K562 (cell line): Measurements from ENCODE around the gene TPO. TPM values are rescaled to one million over a fixed set of nuclear protein-coding genes. Genes with fewer than 3 reads are reported as not detected.
A peak's percentile ranks its signal among the peaks of the same experiment; 100 is the strongest.

Source experiments
- ATAC-seq: fragments of 200-7000 bp; cut with Tn5 transposase; 3 replicates; pipeline ENCODE4 v1.9.1; 2020; ENCODE audit warnings: moderate library complexity
- BruUV-seq: library from RNA; stranded (reverse); fragments of 400-500 nt; replicated peaks from 2 replicates; lab custom pipeline; 2021; lab: Mats Ljungman, UMichigan
- CTCF ChIA-PET: fragments of 300-600 bp; formaldehyde crosslinking; extraction: SDS; loops from one replicate; lab custom pipeline; 2021; ENCODE audit warnings: low intra/inter-chr PET ratio; lab: Yijun Ruan, JAX
- POLR2A ChIA-PET: fragments of 300-600, 350-650 bp; sonication (Branson Sonifier 250); formaldehyde crosslinking; extraction: SDS; loops from one replicate; lab custom pipeline; 2021; ENCODE audit warnings: antibody characterized with exemption, inconsistent platforms; lab: Yijun Ruan, JAX
- DNase-seq, 4 experiments: peaks; one replicate each; pipeline versions ENCODE4 v3.0.0 to v3.0.0-alpha.2; 2011 to 2018; ENCODE audit warnings: low spot score in 3 of 4, mixed read lengths in 3 of 4; ENCODE audit errors: extremely low read depth in 1 of 4
- FAIRE-seq: peaks from 2 replicates; lab custom pipeline; 2011; peaks lifted over from hg19 to GRCh38; lab: Jason Lieb, UNC
- H2AFZ ChIP-seq: 2 replicates; pipeline ENCODE4 v1.6.0; 2011; ENCODE audit warnings: low read depth, low read length, control low read depth, inconsistent platforms
- H3K27ac ChIP-seq: fragments of 200-600 bp; 3 replicates; pipeline ENCODE4 v1.8.0; 2011; ENCODE audit warnings: low read depth, mild to moderate bottlenecking, control low read depth, inconsistent platforms, low read length, moderate library complexity, mixed read lengths; ENCODE audit errors: extremely low read depth
- H3K27me3 ChIP-seq, 2 experiments: fragments of 300-600 bp in 1 of 2; 2 replicates in 1 of 2; 3 replicates in 1 of 2; pipeline versions ENCODE4 v1.6.0 to v1.8.0; 2011; ENCODE audit warnings: inconsistent platforms in 2 of 2, low read length in 2 of 2, mild to moderate bottlenecking in 1 of 2, mixed read lengths in 1 of 2, moderate library complexity in 1 of 2; ENCODE audit not compliant: control insufficient read depth in 2 of 2, insufficient read depth in 2 of 2
- H3K36me3 ChIP-seq: fragments of 300-600 bp; 3 replicates; pipeline ENCODE4 v1.8.0; 2011; ENCODE audit warnings: mild to moderate bottlenecking, low read length, inconsistent platforms; ENCODE audit not compliant: control insufficient read depth, insufficient read depth
- H3K4me1 ChIP-seq, 2 experiments: fragments of 200-600 bp in 1 of 2; replicated peaks in 1 of 2; 2 replicates in 1 of 2; 3 replicates in 1 of 2; pipeline versions ENCODE4 v1.5.1 to v1.8.0; 2011; ENCODE audit warnings: inconsistent platforms in 2 of 2, low read length in 2 of 2, mild to moderate bottlenecking in 1 of 2, mixed read lengths in 1 of 2, moderate library complexity in 1 of 2; ENCODE audit not compliant: control insufficient read depth in 2 of 2, insufficient read depth in 2 of 2
- H3K4me2 ChIP-seq: 2 replicates; pipeline ENCODE4 v1.6.1; 2011; ENCODE audit warnings: low read length, control low read depth, inconsistent platforms, mixed read lengths; ENCODE audit not compliant: insufficient read depth
- H3K4me3 ChIP-seq: fragments of 200-600 bp; sonication (generic), shearing (Covaris generic); 2 replicates; pipeline ENCODE4 v1.5.1; 2016; ENCODE audit warnings: control low read depth, inconsistent platforms
- H3K79me2 ChIP-seq: fragments of 200-600 bp; 3 replicates; pipeline ENCODE4 v1.8.0; 2011; ENCODE audit warnings: low read length, inconsistent platforms; ENCODE audit not compliant: control insufficient read depth, insufficient read depth
- H3K9ac ChIP-seq, 2 experiments: 2 replicates each; pipeline versions ENCODE4 v1.6.0 to v1.6.1; 2011; ENCODE audit warnings: low read depth in 2 of 2, low read length in 2 of 2, control low read depth in 1 of 2, inconsistent platforms in 1 of 2, mild to moderate bottlenecking in 1 of 2, mixed read lengths in 1 of 2; ENCODE audit not compliant: insufficient read depth in 1 of 2
- H3K9me1 ChIP-seq: one replicate; pipeline ENCODE4 v1.6.0; 2011; ENCODE audit warnings: inconsistent platforms, mild to moderate bottlenecking, low read length, moderate library complexity; ENCODE audit not compliant: control insufficient read depth, insufficient read depth
- H3K9me3 ChIP-seq: replicated peaks from 2 replicates; pipeline ENCODE4 v1.5.1; 2011; ENCODE audit warnings: low read depth, low read length, inconsistent platforms; ENCODE audit not compliant: control insufficient read depth, insufficient read depth
- H4K20me1 ChIP-seq: replicated peaks from 2 replicates; pipeline ENCODE4 v1.6.1; 2011; ENCODE audit warnings: low read length, inconsistent platforms, mixed read lengths; ENCODE audit not compliant: control insufficient read depth, insufficient read depth
- FOXA3 ChIP-seq, 2 experiments: fragments of 450-650 bp in 1 of 2; sonication (generic) in 1 of 2; formaldehyde crosslinking; IDR thresholded peaks in 1 of 2; conservative IDR thresholded peaks in 1 of 2; 2 replicates each; pipeline versions ENCODE4 v1.4.0 to v1.8.0; 2020 to 2022; ENCODE audit warnings: mild to moderate bottlenecking in 2 of 2, missing genetic modification reagents in 1 of 2
- KLF16 ChIP-seq: IDR thresholded peaks from 2 replicates; pipeline ENCODE4 v1.6.1; 2016; ENCODE audit warnings: antibody characterized with exemption
- MAFF ChIP-seq: IDR thresholded peaks from 2 replicates; pipeline ENCODE4 v1.6.1; 2012; ENCODE audit warnings: low read length, improper control_type of control experiment
- MAFG ChIP-seq: fragments of 450-650 bp; conservative IDR thresholded peaks from 2 replicates; pipeline ENCODE4 v1.6.1; 2016; ENCODE audit warnings: missing genetic modification characterization, missing compliant biosample characterization
- NCOA2 ChIP-seq, 2 experiments: fragments of 450-650 bp; IDR thresholded peaks; 2 replicates each; pipeline ENCODE4 v1.6.1; 2018; ENCODE audit warnings: mild to moderate bottlenecking in 2 of 2, moderate library complexity in 1 of 2; ENCODE audit not compliant: partially characterized antibody in 2 of 2
- SAFB ChIP-seq: fragments of 200-400 bp; formaldehyde crosslinking; IDR thresholded peaks from 2 replicates; pipeline ENCODE4 v1.6.1; 2017; ENCODE audit warnings: low read depth, low read length, borderline replicate concordance
- SMAD2 ChIP-seq: fragments of 150-350 bp; IDR thresholded peaks from 2 replicates; pipeline ENCODE4 v1.6.1; 2014; ENCODE audit warnings: low read depth, mild to moderate bottlenecking, low read length
- SOX6 ChIP-seq: fragments of 450-650 bp; IDR thresholded peaks from 2 replicates; pipeline ENCODE4 v1.6.1; 2014; ENCODE audit warnings: mild to moderate bottlenecking
- TAF9B ChIP-seq: fragments of 450-650 bp; IDR thresholded peaks from 2 replicates; pipeline ENCODE4 v1.6.1; 2018; ENCODE audit warnings: mild to moderate bottlenecking; ENCODE audit not compliant: partially characterized antibody
- ZBTB8A ChIP-seq: fragments of 450-650 bp; IDR thresholded peaks from 2 replicates; pipeline ENCODE4 v1.6.1; 2018; ENCODE audit warnings: mild to moderate bottlenecking, moderate library complexity; ENCODE audit not compliant: partially characterized antibody
- ZNF133 ChIP-seq: fragments of 250-450 bp; sonication (Bioruptor Pico); IDR thresholded peaks from 2 replicates; pipeline ENCODE4 v1.4.0; 2020; ENCODE audit warnings: mild to moderate bottlenecking
- ZNF431 ChIP-seq: sonication (generic); formaldehyde crosslinking; IDR thresholded peaks from 2 replicates; pipeline ENCODE4 v1.8.0; 2022; ENCODE audit warnings: mild to moderate bottlenecking, missing genetic modification reagents
- ZSCAN32 ChIP-seq: fragments of 450-650 bp; formaldehyde crosslinking; IDR thresholded peaks from 2 replicates; pipeline ENCODE4 v1.4.0; 2020; ENCODE audit warnings: mild to moderate bottlenecking, moderate library complexity
- WGBS: fragments of 100-300 bp; shearing (Covaris generic); methylation state at CpG from one replicate; pipeline ENCODE4 v1.1.6; 2016; ENCODE audit warnings: low coverage, mixed read lengths; ENCODE audit not compliant: insufficient coverage; ENCODE audit errors: missing lambda C conversion rate; 5-methylcytosine and 5-hydroxymethylcytosine counted together
- in situ Hi-C: fragments of 300-500 bp; cut with MboI; formaldehyde crosslinking; loops from 4 replicates; pipeline ENCODE4 v1.15.0; 2018; ENCODE audit warnings: inconsistent platforms, mixed read lengths
- intact Hi-C: fragments of 100-400 bp; cut with micrococcal nuclease; formaldehyde crosslinking; loops from 2 replicates; pipeline ENCODE4 v1.14.2; 2022
- polyA plus RNA-seq, 8 experiments: library from polyadenylated mRNA; depleted of rRNA in 4 of 8; stranded (reverse) in 5 of 8; unstranded in 3 of 8; fragments of >200 nt; fragmentation: Nextera tagmentation in 2 of 8; fragmentation: Illumina TruSeq in 1 of 8; extraction: Ambion mirVana in 2 of 8; extraction: Trizol in 1 of 8; gene quantifications; 2 replicates each; pipeline versions ENCODE4 v1.2.1 to v1.2.3, GENCODE V29; 2011 to 2014; ENCODE audit warnings: inconsistent platforms in 1 of 8, missing spikeins in 1 of 8
- total RNA-seq, 7 experiments: library from RNA; depleted of rRNA in 6 of 7; stranded (reverse); fragments of >200 nt in 6 of 7; fragmentation: Illumina TruSeq in 2 of 7; extraction: Trizol in 2 of 7; gene quantifications; 2 replicates each; pipeline versions ENCODE4 v1.2.1 to v1.2.3, GENCODE V29; 2011 to 2021; ENCODE audit warnings: low replicate concordance in 1 of 7
- TF ChIP-seq, protein P1 (sequence below): IDR thresholded peaks from 2 replicates; pipeline ENCODE4 v1.6.1; 2011; ENCODE audit not compliant: insufficient read length; ENCODE audit errors: extremely low read depth
- TF ChIP-seq, protein P2 (sequence below): conservative IDR thresholded peaks from 2 replicates; pipeline ENCODE4 v1.6.1; 2011; ENCODE audit warnings: low read depth, mild to moderate bottlenecking, low read length; ENCODE audit not compliant: control insufficient read depth
- TF ChIP-seq, protein P3 (sequence below): sonication (generic); formaldehyde crosslinking; IDR thresholded peaks from 2 replicates; pipeline ENCODE4 v1.8.0; 2022; ENCODE audit warnings: missing genetic modification reagents, mild to moderate bottlenecking, moderate library complexity, borderline replicate concordance
- TF ChIP-seq, protein P4 (sequence below): fragments of 450-650 bp; IDR thresholded peaks from 2 replicates; pipeline ENCODE4 v1.6.1; 2016

Gene TPO
- total and polyA plus RNA-seq, 9 of the 15 experiments (the other 6 are each of a cell fraction or from before 2014, with no cell fraction given): not detected

DNA sequence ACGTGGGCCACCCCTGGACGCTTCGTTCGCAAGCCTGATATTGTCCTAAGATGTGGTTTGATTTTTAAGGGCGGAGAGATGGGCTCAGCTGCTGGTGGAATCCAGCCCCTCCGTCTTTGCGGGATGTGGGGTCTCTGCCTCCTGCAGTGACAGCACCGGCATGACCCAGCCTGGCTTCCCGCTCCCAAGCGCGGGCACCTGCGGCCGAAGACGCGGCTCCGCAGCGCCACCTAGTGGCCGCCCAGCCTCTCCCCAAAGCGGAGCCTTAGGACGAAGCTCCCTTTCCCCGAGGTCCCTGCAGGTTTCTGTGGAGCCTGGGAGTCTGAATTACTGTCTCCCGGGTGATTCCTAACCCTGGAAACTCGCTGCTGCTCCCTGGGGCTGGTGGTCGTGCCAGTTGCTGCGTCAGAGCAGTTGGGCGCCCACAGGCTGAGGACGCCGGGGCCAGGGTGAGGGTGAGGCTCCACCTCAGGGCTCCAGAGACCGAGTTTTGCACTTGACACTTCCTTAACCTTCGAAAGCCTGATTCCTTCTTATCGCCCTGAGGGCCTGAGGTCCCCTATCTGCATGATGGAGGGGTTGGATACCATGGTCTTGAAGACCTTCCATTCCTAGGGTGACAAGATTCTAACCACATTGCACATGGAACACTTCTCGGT lies 137.5 kb downstream of the TPO start (continued):
- TF ChIP-seq TAF9B (no peak), ZNF133 (CRISPR knock-in tag) (no peak), SAFB (no peak), ZNF431 (no peak), KLF16 (0 out of 2 replicates have a peak, but pooled peaks have one; percentile 11)
- TF ChIP-seq, protein P1, sequence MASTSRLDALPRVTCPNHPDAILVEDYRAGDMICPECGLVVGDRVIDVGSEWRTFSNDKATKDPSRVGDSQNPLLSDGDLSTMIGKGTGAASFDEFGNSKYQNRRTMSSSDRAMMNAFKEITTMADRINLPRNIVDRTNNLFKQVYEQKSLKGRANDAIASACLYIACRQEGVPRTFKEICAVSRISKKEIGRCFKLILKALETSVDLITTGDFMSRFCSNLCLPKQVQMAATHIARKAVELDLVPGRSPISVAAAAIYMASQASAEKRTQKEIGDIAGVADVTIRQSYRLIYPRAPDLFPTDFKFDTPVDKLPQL: no peak
- TF ChIP-seq, protein P2, sequence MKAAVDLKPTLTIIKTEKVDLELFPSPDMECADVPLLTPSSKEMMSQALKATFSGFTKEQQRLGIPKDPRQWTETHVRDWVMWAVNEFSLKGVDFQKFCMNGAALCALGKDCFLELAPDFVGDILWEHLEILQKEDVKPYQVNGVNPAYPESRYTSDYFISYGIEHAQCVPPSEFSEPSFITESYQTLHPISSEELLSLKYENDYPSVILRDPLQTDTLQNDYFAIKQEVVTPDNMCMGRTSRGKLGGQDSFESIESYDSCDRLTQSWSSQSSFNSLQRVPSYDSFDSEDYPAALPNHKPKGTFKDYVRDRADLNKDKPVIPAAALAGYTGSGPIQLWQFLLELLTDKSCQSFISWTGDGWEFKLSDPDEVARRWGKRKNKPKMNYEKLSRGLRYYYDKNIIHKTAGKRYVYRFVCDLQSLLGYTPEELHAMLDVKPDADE: no peak

DNA sequence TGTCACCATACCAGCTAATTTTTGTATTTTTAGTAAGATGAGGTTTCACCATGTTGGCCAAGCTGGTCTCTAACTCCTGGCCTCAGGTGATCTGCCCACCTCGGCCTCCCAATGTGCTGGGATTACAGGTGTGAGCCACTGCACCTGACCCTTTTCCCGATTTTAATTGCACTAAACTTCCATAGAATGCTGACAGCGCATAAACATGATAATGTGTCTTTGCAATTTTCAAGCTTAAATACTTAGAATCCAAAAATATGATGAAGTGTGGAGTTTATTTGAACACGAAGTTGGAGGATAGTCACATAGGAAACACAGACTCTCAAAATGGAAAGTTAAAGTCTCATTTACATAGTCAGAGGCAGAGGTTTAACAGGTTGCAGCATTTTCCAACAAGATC lies 138.6 kb downstream of the TPO start:
- no peak overlapping the region for H3K9ac ChIP-seq
- no peak overlapping the region for H3K4me3 ChIP-seq
- FAIRE-seq (no peak), DNase-seq (no peak), ATAC-seq (no peak)
- no peak overlapping the region for H3K4me2 ChIP-seq
- H3K9me3 ChIP-seq: no peaks in the 10 kb centered on the region
- in situ Hi-C loops (no loop called here), intact Hi-C loops (no loop called here)
- no peak overlapping the region for H3K27ac ChIP-seq
- POLR2A ChIA-PET: no interaction called here
- BruUV-seq: no TSS peak
- no peaks in the 10 kb centered on the region for H3K9me1 ChIP-seq
- WGBS: 0% methylated on average over 4 of the region's 4 CpGs
- CTCF ChIA-PET: no interaction called here
- H3K4me1 ChIP-seq: peaks cover 0 to 6% of the 10 kb centered on the region in 2 experiments; a peak in 2 of 5 replicates
- no peaks in the 10 kb centered on the region for H3K79me2 ChIP-seq
- H4K20me1 ChIP-seq: no peaks in the 10 kb centered on the region
- no peaks in the 10 kb centered on the region for H3K36me3 ChIP-seq
- peaks cover 0 to 11% of the 10 kb centered on the region in 2 experiments; a peak in 2 of 5 replicates for H3K27me3 ChIP-seq
- no peak overlapping the region for H2AFZ ChIP-seq
- peak; percentile 32; the same call in 1 of the 2 replicates for TF ChIP-seq MAFG (tag)
- TF ChIP-seq, protein P3, sequence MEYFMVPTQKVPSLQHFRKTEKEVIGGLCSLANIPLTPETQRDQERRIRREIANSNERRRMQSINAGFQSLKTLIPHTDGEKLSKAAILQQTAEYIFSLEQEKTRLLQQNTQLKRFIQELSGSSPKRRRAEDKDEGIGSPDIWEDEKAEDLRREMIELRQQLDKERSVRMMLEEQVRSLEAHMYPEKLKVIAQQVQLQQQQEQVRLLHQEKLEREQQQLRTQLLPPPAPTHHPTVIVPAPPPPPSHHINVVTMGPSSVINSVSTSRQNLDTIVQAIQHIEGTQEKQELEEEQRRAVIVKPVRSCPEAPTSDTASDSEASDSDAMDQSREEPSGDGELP (CRISPR knock-in tag): no peak
- no peak for TF ChIP-seq ZBTB8A
- TF ChIP-seq NCOA2 (IDR thresholded peaks at IDR 0.05; ENCODE audit: partially characterized antibody in 2 of 2): no peak
- TF ChIP-seq FOXA3 (CRISPR knock-in tag; conservative IDR thresholded peaks at IDR 0.05 in 1 of 2, IDR thresholded peaks at IDR 0.05 in 1 of 2): no peak
- TF ChIP-seq ZSCAN32 (CRISPR knock-in tag): no peak
- TF ChIP-seq, protein P4, sequence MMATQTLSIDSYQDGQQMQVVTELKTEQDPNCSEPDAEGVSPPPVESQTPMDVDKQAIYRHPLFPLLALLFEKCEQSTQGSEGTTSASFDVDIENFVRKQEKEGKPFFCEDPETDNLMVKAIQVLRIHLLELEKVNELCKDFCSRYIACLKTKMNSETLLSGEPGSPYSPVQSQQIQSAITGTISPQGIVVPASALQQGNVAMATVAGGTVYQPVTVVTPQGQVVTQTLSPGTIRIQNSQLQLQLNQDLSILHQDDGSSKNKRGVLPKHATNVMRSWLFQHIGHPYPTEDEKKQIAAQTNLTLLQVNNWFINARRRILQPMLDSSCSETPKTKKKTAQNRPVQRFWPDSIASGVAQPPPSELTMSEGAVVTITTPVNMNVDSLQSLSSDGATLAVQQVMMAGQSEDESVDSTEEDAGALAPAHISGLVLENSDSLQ: no peak
- no peak for TF ChIP-seq SMAD2
- no peak for TF ChIP-seq SOX6
- peak; percentile 50 for TF ChIP-seq MAFF
